GM23248 (cell line): Measurements from ENCODE around the gene C1RL.

Source experiments
- EZH2 ChIP-seq: fragments of 200-600 bp; sonication (generic); IDR thresholded peaks from 2 replicates; pipeline ENCODE4 v1.6.1; 2018; ENCODE audit warnings: antibody characterized with exemption, mild to moderate bottlenecking; ENCODE audit not compliant: insufficient read depth, poor library complexity, severe bottlenecking
- EZH2phosphoT487 ChIP-seq: fragments of 200-600 bp; sonication (generic); IDR thresholded peaks from 2 replicates; pipeline ENCODE4 v1.6.1; 2018; ENCODE audit warnings: antibody characterized with exemption, moderate library complexity, mild to moderate bottlenecking, low read depth; ENCODE audit not compliant: insufficient read depth

- TF ChIP-seq EZH2 (no peak), EZH2phosphoT487 (no peak)
Observed at GRCh38 chr12:7150841-7151240, 41.8 kb upstream of the C1RL start.
